Gastroesophageal sphincter (tissue), 4 donors: Measurements from ENCODE around the gene AASS. TPM values are rescaled to one million over a fixed set of nuclear protein-coding genes. Genes with fewer than 3 reads are reported as not detected.
A peak's percentile ranks its signal among the peaks of the same experiment; 100 is the strongest.

Experiments
- ATAC-seq: fragments of 150-250 bp; one replicate; pipeline ENCODE4 v1.9.1; 2016; ENCODE audit warnings: mild to moderate bottlenecking, moderate library complexity
- H3K27ac ChIP-seq, 4 donors: fragments of 200-600 bp; sonication (generic) in 3 of 4; 1 replicate in 3 of 4; 2 replicates in 1 of 4; pipeline ENCODE4 v1.5.1; 2016 to 2019
- H3K27me3 ChIP-seq: fragments of 200-600 bp; sonication (generic); one replicate; pipeline ENCODE4 v1.5.1; 2019
- H3K36me3 ChIP-seq, 2 donors: fragments of 200-600 bp; sonication (generic); one replicate each; pipeline ENCODE4 v1.5.1; 2019; ENCODE audit warnings: control low read depth in 1 of 2
- H3K4me1 ChIP-seq, 3 donors: fragments of 200-600 bp; sonication (generic); 1 replicate in 2 of 3; 2 replicates in 1 of 3; pipeline ENCODE4 v1.5.1; 2016 to 2019; ENCODE audit warnings: control low read depth in 2 of 3
- H3K4me3 ChIP-seq, 2 donors: fragments of 200-600 bp; sonication (generic); one replicate each; pipeline ENCODE4 v1.5.1; 2019; ENCODE audit warnings: mild to moderate bottlenecking in 1 of 2, moderate library complexity in 1 of 2
- H3K9me3 ChIP-seq, 3 donors: fragments of 200-600 bp; sonication (generic); one replicate each; pipeline ENCODE4 v1.5.1; 2017 to 2019; ENCODE audit warnings: control low read depth in 2 of 3
- CTCF ChIP-seq, 4 experiments: fragments of 200-600 bp in 2 of 4; fragments of 450-650 bp in 2 of 4; sonication (generic) in 1 of 4; IDR thresholded peaks; one replicate each; pipeline ENCODE4 v1.5.1; 2017 to 2019; ENCODE audit warnings: antibody characterized with exemption in 4 of 4, mild to moderate bottlenecking in 2 of 4, moderate library complexity in 2 of 4
- EP300 ChIP-seq: sonication (generic); formaldehyde crosslinking; IDR thresholded peaks from one replicate; pipeline ENCODE4 v1.6.1; 2017; ENCODE audit warnings: antibody characterized with exemption, mild to moderate bottlenecking
- POLR2A ChIP-seq, 2 donors: fragments of 450-650 bp; IDR thresholded peaks; one replicate each; pipeline ENCODE4 v1.6.1; 2017; ENCODE audit warnings: antibody characterized with exemption in 2 of 2, mild to moderate bottlenecking in 2 of 2, moderate library complexity in 1 of 2
- POLR2AphosphoS5 ChIP-seq: sonication (generic); formaldehyde crosslinking; IDR thresholded peaks from one replicate; pipeline ENCODE4 v1.6.1; 2017; ENCODE audit warnings: antibody characterized with exemption
- WGBS, 2 donors: methylation state at CpG; one replicate each; pipeline ENCODE4 v1.1.5; 2018; ENCODE audit warnings: low coverage in 1 of 2; 5-methylcytosine and 5-hydroxymethylcytosine counted together
- total RNA-seq, 4 donors: library from RNA; depleted of rRNA; stranded (reverse); fragments of >200 nt; gene quantifications; one replicate each; pipeline ENCODE4 v1.1.0, GENCODE V29; 2016

AASS gene
- total RNA-seq, 4 donors from 2014 or later = 20.0 to 108 (median 55.0) TPM

- Histone ChIP-seq H3K9me3 (peaks cover 0 to 32% (median 3%) of the 10 kb centered on the region in 3 donors), H3K4me1 (no peaks in the 10 kb centered on the region), H3K36me3 (peaks cover 7 to 64% of the 10 kb centered on the region in 2 donors), H3K4me3 (no peak overlapping the region), H3K27me3 (no peaks in the 10 kb centered on the region), H3K27ac (no peak overlapping the region)
- WGBS, 2 donors = 70 to 83% methylated on average over 2 to 3 of the region's 3 CpGs
- TF ChIP-seq POLR2AphosphoS5 (no peak), EP300 (no peak), POLR2A (IDR thresholded peaks at IDR 0.05) (no peak), CTCF (IDR thresholded peaks at IDR 0.05) (no peak)
- no peak for ATAC-seq
Measured at GRCh38 chr7:122100021-122100420, 44.0 kb downstream of the AASS start.

GRCh38 chr7:122095642-122096041 is 48.4 kb downstream of the AASS start:
- Histone ChIP-seq H3K27ac (no peak overlapping the region), H3K4me3 (no peak overlapping the region), H3K27me3 (no peaks in the 10 kb centered on the region), H3K4me1 (no peaks in the 10 kb centered on the region), H3K36me3 (peaks cover 0 to 47% of the 10 kb centered on the region in 2 donors), H3K9me3 (no peaks in the 10 kb centered on the region)
- WGBS, 2 donors = 72 to 93% methylated on average over 4 of the region's 4 CpGs
- ATAC-seq = no peak
- TF ChIP-seq EP300 = no peak
- no peak for TF ChIP-seq POLR2A (IDR thresholded peaks at IDR 0.05)
- no peak for TF ChIP-seq CTCF (IDR thresholded peaks at IDR 0.05)
- TF ChIP-seq POLR2AphosphoS5 = no peak

GRCh38 chr7:122094549-122094948 is 49.5 kb downstream of the AASS start:
- Histone ChIP-seq H3K27ac (no peak overlapping the region), H3K36me3 (peaks cover 0 to 49% of the 10 kb centered on the region in 2 donors), H3K27me3 (no peaks in the 10 kb centered on the region), H3K4me1 (no peaks in the 10 kb centered on the region), H3K9me3 (no peaks in the 10 kb centered on the region), H3K4me3 (no peak overlapping the region)
- no peak for ATAC-seq
- TF ChIP-seq POLR2AphosphoS5 = no peak
- TF ChIP-seq EP300 = no peak
- 100% methylated on average over 1 of the region's 1 CpG for WGBS, 2 donors

- WGBS, 2 donors = 90% methylated on average over 2 to 5 of the region's 6 CpGs
- Histone ChIP-seq H3K4me3 (no peak overlapping the region), H3K27ac (no peak overlapping the region), H3K27me3 (no peaks in the 10 kb centered on the region), H3K9me3 (no peaks in the 10 kb centered on the region), H3K4me1 (no peaks in the 10 kb centered on the region), H3K36me3 (peaks cover 0 to 61% of the 10 kb centered on the region in 2 donors)
- ATAC-seq = no peak
- TF ChIP-seq EP300 (no peak), CTCF (IDR thresholded peaks at IDR 0.05) (peak; percentile 63 to 72 (median 68)), POLR2AphosphoS5 (no peak)
Measured at GRCh38 chr7:122092964-122093797, 50.9 kb downstream of the AASS start.

GRCh38 chr7:122082670-122083069 is 61.4 kb downstream of the AASS start:
- 80 to 100% methylated on average over 1 to 2 of the region's 2 CpGs for WGBS, 2 donors
- Histone ChIP-seq H3K36me3 (peaks cover 0 to 93% of the 10 kb centered on the region in 2 donors), H3K27me3 (no peaks in the 10 kb centered on the region), H3K4me1 (no peaks in the 10 kb centered on the region), H3K9me3 (no peaks in the 10 kb centered on the region), H3K27ac (no peak overlapping the region), H3K4me3 (no peak overlapping the region)
- no peak for ATAC-seq
- no peak for TF ChIP-seq CTCF (IDR thresholded peaks at IDR 0.05)
- no peak for TF ChIP-seq POLR2AphosphoS5
- no peak for TF ChIP-seq POLR2A (IDR thresholded peaks at IDR 0.05)
- no peak for TF ChIP-seq EP300
